SH-SY5Y (cell line): ENCODE measurements around the gene HSPA12B.

Source experiments
- GATA2 ChIP-seq: IDR thresholded peaks from 2 replicates; pipeline ENCODE4 v1.6.1; 2011; ENCODE audit warnings: mild to moderate bottlenecking, low read depth, low read length
- GATA3 ChIP-seq: IDR thresholded peaks from 2 replicates; pipeline ENCODE4 v1.6.1; 2011; ENCODE audit warnings: low read depth, mild to moderate bottlenecking, low read length, moderate library complexity

GRCh38 chr20:3699037-3699436 is 33.4 kb upstream of the HSPA12B start:
- TF ChIP-seq GATA2 (no peak), GATA3 (no peak)
